HG03354 (cell line): ENCODE data around the gene LYRM7.
A peak's percentile ranks its signal among the peaks of the same experiment; 100 is the strongest.
"Not testable (repeated sequence)": the region's sequence is repeated elsewhere in the genome, so short reads cannot be mapped to it uniquely, and the experiment has no call there.

Source experiments
- ATAC-seq: cut with Tn5 transposase; IDR thresholded peaks from one replicate; pipeline ENCODE4 v1.9.1; 2021; ENCODE audit warnings: mild to moderate bottlenecking; ENCODE audit not compliant: unreplicated experiment, poor library complexity, severe bottlenecking

LYRM7 gene

DNA sequence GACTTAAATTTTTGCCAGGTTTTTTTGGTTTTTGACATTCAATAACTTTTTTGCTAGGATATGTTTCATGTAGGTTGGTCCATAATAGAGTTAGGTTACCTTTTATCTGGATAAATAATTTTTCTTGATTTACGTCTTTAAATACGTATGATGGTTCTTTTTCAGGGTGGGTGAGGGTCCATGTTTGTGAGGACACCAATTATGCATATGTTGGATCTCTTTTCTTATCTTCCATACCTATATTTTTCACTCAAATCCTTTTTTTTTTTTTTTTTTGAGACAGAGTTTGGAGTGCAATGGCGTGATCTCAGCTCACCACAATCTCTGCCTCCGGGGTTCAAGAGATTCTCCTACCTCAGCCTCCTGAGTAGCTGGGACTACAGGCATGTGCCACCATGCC lies 75.8 kb downstream of the LYRM7 start:
- no peak for ATAC-seq

DNA sequence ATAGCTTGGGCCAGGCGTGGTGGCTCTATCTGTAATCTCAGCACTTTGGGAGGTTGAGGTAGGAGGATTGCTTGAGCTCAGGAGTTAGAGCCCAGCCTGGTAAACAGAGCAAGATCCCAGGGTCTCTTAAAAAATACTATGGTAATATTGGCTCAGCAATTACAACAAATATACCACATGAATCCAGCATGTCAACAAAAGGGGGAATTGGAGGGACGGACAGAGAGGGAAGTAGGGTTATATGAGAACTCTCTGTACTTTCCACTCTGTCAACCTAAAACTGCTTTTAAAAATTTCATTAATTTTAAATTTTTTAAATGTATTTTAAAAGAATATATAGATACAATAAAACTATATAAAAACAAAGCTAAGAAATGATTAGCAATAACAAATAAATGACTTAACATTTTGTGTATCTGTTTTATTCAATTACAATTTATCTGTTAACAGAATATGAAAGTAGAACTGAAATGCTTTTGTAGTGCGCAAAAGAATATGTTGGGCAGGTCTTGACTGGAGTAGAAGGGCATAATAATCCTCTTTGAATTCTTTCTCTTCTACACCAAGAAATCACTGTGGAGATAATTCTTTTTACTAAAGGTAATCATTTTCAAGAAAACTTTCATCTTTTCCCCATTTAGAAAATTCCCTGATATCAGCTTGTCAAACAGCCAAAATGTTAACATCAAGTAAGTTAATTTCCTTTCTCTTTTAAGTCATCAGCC lies 80.2 kb downstream of the LYRM7 start:
- ATAC-seq: no peak

DNA sequence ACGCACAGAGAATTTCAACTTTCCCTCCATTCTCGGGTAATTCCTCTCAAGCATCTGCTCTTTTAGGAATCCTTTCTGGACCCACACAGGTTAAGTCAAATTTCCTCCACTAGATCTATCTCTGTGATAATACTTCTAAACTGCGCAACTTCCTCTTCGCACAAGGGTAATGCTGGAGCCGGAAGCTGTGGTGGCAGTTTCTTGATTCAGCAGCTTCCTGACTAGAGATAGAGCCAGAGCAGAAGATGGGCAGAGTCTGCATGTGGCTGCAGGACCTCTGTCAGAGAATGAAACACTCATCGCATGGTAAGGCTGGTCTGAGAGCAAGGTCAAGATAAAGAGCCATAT lies 82.1 kb downstream of the LYRM7 start:
- peak; percentile 93 for ATAC-seq

DNA sequence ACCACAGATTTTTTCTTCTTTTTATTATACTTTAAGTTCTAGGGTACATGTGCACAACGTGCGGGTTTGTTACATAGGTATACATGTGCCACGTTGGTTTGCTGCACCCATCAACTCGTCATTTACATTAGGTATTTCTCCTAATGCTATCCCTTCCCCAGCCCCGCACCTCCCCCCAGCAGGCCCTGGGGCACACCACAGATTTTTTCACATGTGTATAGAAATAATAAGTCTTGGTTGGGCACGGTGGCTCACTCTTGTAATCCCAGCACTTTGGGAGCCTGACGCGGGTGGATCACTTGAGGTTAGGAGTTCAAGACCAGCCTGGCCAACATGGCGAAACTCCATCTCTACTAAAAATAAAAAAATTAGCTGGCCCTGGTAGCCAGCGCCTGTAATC lies 83.3 kb downstream of the LYRM7 start:
- not testable (repeated sequence) for ATAC-seq

DNA sequence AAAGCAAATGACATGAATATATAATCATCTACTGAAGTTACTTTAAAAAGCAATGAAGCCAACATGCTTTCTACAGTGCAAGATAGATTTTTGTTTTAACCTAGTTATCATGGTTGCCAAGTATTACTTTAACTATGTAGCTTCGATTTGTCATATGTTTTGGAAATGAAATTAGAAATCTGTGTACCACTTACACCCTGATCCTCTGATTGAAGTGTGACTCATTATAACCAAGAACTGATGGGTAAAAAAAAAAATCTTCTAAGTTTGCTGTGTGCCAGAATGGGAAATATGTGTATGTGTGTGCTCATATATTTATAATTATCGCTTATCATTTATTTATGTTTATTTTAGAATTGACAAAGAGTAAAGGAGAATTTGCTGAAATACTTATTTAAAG lies 84.0 kb downstream of the LYRM7 start:
- no peak for ATAC-seq
